Measurements from ENCODE around the gene PHTF2.

Gene PHTF2

GRCh38 chr7:77950548-77950947 lies 152.0 kb downstream of the PHTF2 start:
- TF ChIP-seq GABPA (IDR thresholded peaks at IDR 0.05; ENCODE audit: low read depth) (no peak), SPI1 (IDR thresholded peaks at IDR 0.05; ENCODE audit: borderline replicate concordance, low read depth) (no peak), POLR2AphosphoS5 (IDR thresholded peaks at IDR 0.05; ENCODE audit: low read depth) (no peak)
- TF ChIP-seq, protein P1, sequence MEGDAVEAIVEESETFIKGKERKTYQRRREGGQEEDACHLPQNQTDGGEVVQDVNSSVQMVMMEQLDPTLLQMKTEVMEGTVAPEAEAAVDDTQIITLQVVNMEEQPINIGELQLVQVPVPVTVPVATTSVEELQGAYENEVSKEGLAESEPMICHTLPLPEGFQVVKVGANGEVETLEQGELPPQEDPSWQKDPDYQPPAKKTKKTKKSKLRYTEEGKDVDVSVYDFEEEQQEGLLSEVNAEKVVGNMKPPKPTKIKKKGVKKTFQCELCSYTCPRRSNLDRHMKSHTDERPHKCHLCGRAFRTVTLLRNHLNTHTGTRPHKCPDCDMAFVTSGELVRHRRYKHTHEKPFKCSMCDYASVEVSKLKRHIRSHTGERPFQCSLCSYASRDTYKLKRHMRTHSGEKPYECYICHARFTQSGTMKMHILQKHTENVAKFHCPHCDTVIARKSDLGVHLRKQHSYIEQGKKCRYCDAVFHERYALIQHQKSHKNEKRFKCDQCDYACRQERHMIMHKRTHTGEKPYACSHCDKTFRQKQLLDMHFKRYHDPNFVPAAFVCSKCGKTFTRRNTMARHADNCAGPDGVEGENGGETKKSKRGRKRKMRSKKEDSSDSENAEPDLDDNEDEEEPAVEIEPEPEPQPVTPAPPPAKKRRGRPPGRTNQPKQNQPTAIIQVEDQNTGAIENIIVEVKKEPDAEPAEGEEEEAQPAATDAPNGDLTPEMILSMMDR (IDR thresholded peaks at IDR 0.05; ENCODE audit: insufficient read depth, low read length), result no peak
- TF ChIP-seq, protein P2, sequence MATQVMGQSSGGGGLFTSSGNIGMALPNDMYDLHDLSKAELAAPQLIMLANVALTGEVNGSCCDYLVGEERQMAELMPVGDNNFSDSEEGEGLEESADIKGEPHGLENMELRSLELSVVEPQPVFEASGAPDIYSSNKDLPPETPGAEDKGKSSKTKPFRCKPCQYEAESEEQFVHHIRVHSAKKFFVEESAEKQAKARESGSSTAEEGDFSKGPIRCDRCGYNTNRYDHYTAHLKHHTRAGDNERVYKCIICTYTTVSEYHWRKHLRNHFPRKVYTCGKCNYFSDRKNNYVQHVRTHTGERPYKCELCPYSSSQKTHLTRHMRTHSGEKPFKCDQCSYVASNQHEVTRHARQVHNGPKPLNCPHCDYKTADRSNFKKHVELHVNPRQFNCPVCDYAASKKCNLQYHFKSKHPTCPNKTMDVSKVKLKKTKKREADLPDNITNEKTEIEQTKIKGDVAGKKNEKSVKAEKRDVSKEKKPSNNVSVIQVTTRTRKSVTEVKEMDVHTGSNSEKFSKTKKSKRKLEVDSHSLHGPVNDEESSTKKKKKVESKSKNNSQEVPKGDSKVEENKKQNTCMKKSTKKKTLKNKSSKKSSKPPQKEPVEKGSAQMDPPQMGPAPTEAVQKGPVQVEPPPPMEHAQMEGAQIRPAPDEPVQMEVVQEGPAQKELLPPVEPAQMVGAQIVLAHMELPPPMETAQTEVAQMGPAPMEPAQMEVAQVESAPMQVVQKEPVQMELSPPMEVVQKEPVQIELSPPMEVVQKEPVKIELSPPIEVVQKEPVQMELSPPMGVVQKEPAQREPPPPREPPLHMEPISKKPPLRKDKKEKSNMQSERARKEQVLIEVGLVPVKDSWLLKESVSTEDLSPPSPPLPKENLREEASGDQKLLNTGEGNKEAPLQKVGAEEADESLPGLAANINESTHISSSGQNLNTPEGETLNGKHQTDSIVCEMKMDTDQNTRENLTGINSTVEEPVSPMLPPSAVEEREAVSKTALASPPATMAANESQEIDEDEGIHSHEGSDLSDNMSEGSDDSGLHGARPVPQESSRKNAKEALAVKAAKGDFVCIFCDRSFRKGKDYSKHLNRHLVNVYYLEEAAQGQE (IDR thresholded peaks at IDR 0.05; ENCODE audit: insufficient replicate concordance, low read depth), result no peak
- no peak overlapping the region for H3K4me3 ChIP-seq (replicated peaks; ENCODE audit: insufficient read depth, low read length)
- no peak overlapping the region for H3K27ac ChIP-seq (replicated peaks)
- H3K27me3 ChIP-seq (ENCODE audit: insufficient read depth, poor library complexity, severe bottlenecking), result no peaks in the 10 kb centered on the region
- DNase-seq (ENCODE audit: low read depth in 1 of 2, low spot score in 1 of 2), result no peak

- TF ChIP-seq, protein P1 (IDR thresholded peaks at IDR 0.05; ENCODE audit: insufficient read depth, low read length), result no peak
- TF ChIP-seq POLR2AphosphoS5 (IDR thresholded peaks at IDR 0.05; ENCODE audit: low read depth) (no peak), SPI1 (IDR thresholded peaks at IDR 0.05; ENCODE audit: borderline replicate concordance, low read depth) (no peak), GABPA (IDR thresholded peaks at IDR 0.05; ENCODE audit: low read depth) (no peak)
- TF ChIP-seq, protein P2 (IDR thresholded peaks at IDR 0.05; ENCODE audit: insufficient replicate concordance, low read depth), result no peak
- no peak overlapping the region for H3K27ac ChIP-seq (replicated peaks)
- H3K27me3 ChIP-seq (ENCODE audit: insufficient read depth, poor library complexity, severe bottlenecking), result no peaks in the 10 kb centered on the region
- DNase-seq (ENCODE audit: low read depth in 1 of 2, low spot score in 1 of 2), result no peak
- H3K4me3 ChIP-seq (replicated peaks; ENCODE audit: insufficient read depth, low read length), result no peak overlapping the region
These were observed 156.4 kb downstream of the PHTF2 start for GRCh38 chr7:77954773-77955555.

- no peak for DNase-seq (ENCODE audit: low read depth in 1 of 2, low spot score in 1 of 2)
- Histone ChIP-seq H3K4me3 (replicated peaks; ENCODE audit: insufficient read depth, low read length) (no peak overlapping the region), H3K27ac (replicated peaks) (no peak overlapping the region), H3K27me3 (ENCODE audit: insufficient read depth, poor library complexity, severe bottlenecking) (no peaks in the 10 kb centered on the region)
- TF ChIP-seq SPI1 (IDR thresholded peaks at IDR 0.05; ENCODE audit: borderline replicate concordance, low read depth) (no peak), GABPA (IDR thresholded peaks at IDR 0.05; ENCODE audit: low read depth) (no peak), POLR2AphosphoS5 (IDR thresholded peaks at IDR 0.05; ENCODE audit: low read depth) (no peak)
- TF ChIP-seq, protein P2 (IDR thresholded peaks at IDR 0.05; ENCODE audit: insufficient replicate concordance, low read depth), result no peak
- TF ChIP-seq, protein P1 (IDR thresholded peaks at IDR 0.05; ENCODE audit: insufficient read depth, low read length), result no peak
These were observed 159.9 kb downstream of the PHTF2 start for GRCh38 chr7:77958436-77958835.
